Lower lobe of right lung (tissue), 2 donors: ENCODE results near the gene NPPB. TPM values are rescaled to one million over a fixed set of nuclear protein-coding genes. Genes with fewer than 3 reads are reported as not detected.

ENCODE experiments used
- ATAC-seq, 2 donors: fragments of 200-7000 bp; cut with Tn5 transposase; one replicate each; pipeline ENCODE4 v1.9.1; 2020 to 2022; ENCODE audit warnings: mild to moderate bottlenecking in 2 of 2, moderate library complexity in 2 of 2
- DNase-seq: peaks from one replicate; pipeline ENCODE4 v3.0.0-alpha.2; 2020
- H3K27ac ChIP-seq: fragments of 200-600 bp; one replicate; pipeline ENCODE4 v1.8.0; 2022
- H3K27me3 ChIP-seq: fragments of 200-600 bp; one replicate; pipeline ENCODE4 v1.8.0; 2022; ENCODE audit warnings: low read depth
- H3K36me3 ChIP-seq: fragments of 200-600 bp; one replicate; pipeline ENCODE4 v1.8.0; 2022; ENCODE audit warnings: mild to moderate bottlenecking
- H3K4me1 ChIP-seq: fragments of 200-600 bp; one replicate; pipeline ENCODE4 v1.8.0; 2022
- H3K4me3 ChIP-seq: fragments of 200-600 bp; one replicate; pipeline ENCODE4 v1.8.0; 2022; ENCODE audit warnings: mild to moderate bottlenecking
- H3K9me3 ChIP-seq: fragments of 200-600 bp; one replicate; pipeline ENCODE4 v1.8.0; 2022
- CTCF ChIP-seq: fragments of 200-600 bp; IDR thresholded peaks from one replicate; pipeline ENCODE4 v1.8.0; 2022; ENCODE audit warnings: antibody characterized with exemption, mild to moderate bottlenecking
- intact Hi-C: fragments of 100-400 bp; cut with DNase I; formaldehyde crosslinking; loops from one replicate; pipeline ENCODE4 v1.11.0; 2022
- total RNA-seq: library from RNA; stranded (reverse); fragmentation: NEBNext Ultra II Directional; extraction: Animal tissue kit (Norgen Biotek cat#: 25700); gene quantifications from one replicate; pipeline ENCODE4 v1.2.1, GENCODE V29; 2021
- donor health status: DM: no; HTN: yes; CAD: no; lungs with severe emphysema.

NPPB gene
- total RNA-seq, 1 donor from 2014 or later = not detected

GRCh38 chr1:11858968-11859871 lies 475 bp upstream of the NPPB start:
- H3K4me1 ChIP-seq = no peaks in the 10 kb centered on the region
- peak; percentile 76 for DNase-seq
- H3K27ac ChIP-seq = no peak overlapping the region
- intact Hi-C loops = no loop called here
- H3K9me3 ChIP-seq = no peaks in the 10 kb centered on the region
- peak; percentile 79 to 86 for ATAC-seq
- no peaks in the 10 kb centered on the region for H3K36me3 ChIP-seq
- TF ChIP-seq CTCF = peak; percentile 34
- H3K4me3 ChIP-seq = no peak overlapping the region
- peaks cover 70% of the 10 kb centered on the region for H3K27me3 ChIP-seq

GRCh38 chr1:11858158-11858557 lies 587 bp downstream of the NPPB start:
- ATAC-seq = no peak
- no peak overlapping the region for H3K4me3 ChIP-seq
- intact Hi-C loops = no loop called here
- no peak overlapping the region for H3K27ac ChIP-seq
- no peak for TF ChIP-seq CTCF
- H3K4me1 ChIP-seq = no peaks in the 10 kb centered on the region
- H3K36me3 ChIP-seq = no peaks in the 10 kb centered on the region
- H3K27me3 ChIP-seq = peaks cover 69% of the 10 kb centered on the region
- no peak for DNase-seq
- H3K9me3 ChIP-seq = no peaks in the 10 kb centered on the region

- Histone ChIP-seq H3K9me3 (no peaks in the 10 kb centered on the region), H3K4me1 (no peaks in the 10 kb centered on the region), H3K36me3 (no peaks in the 10 kb centered on the region), H3K27me3 (peaks cover 61% of the 10 kb centered on the region), H3K27ac (no peak overlapping the region), H3K4me3 (no peak overlapping the region)
- DNase-seq (no peak), ATAC-seq (no peak)
- TF ChIP-seq CTCF = no peak
- intact Hi-C loops = no loop called here
Measured at GRCh38 chr1:11857164-11857851, 1.4 kb downstream of the NPPB start.

GRCh38 chr1:11856698-11857097 lies 2.0 kb downstream of the NPPB start:
- H3K27me3 ChIP-seq = peaks cover 58% of the 10 kb centered on the region

GRCh38 chr1:11855430-11855829 lies 3.3 kb downstream of the NPPB start:
- peaks cover 53% of the 10 kb centered on the region for H3K27me3 ChIP-seq
- ATAC-seq = no peak
- H3K27ac ChIP-seq = no peak overlapping the region
- H3K9me3 ChIP-seq = no peaks in the 10 kb centered on the region
- intact Hi-C loops = no loop called here
- H3K4me3 ChIP-seq = no peak overlapping the region
- no peak for TF ChIP-seq CTCF
- DNase-seq = no peak
- no peaks in the 10 kb centered on the region for H3K36me3 ChIP-seq
- no peaks in the 10 kb centered on the region for H3K4me1 ChIP-seq

More at GRCh38 chr1:11856698-11857097, 2.0 kb downstream of the NPPB start:
- Histone ChIP-seq H3K27ac (no peak overlapping the region), H3K4me1 (no peaks in the 10 kb centered on the region), H3K4me3 (no peak overlapping the region), H3K9me3 (no peaks in the 10 kb centered on the region), H3K36me3 (no peaks in the 10 kb centered on the region)
- no peak for DNase-seq
- TF ChIP-seq CTCF = no peak
- intact Hi-C loops = no loop called here
- ATAC-seq = no peak
